ENCODE results near the gene WBP11.

DNA sequence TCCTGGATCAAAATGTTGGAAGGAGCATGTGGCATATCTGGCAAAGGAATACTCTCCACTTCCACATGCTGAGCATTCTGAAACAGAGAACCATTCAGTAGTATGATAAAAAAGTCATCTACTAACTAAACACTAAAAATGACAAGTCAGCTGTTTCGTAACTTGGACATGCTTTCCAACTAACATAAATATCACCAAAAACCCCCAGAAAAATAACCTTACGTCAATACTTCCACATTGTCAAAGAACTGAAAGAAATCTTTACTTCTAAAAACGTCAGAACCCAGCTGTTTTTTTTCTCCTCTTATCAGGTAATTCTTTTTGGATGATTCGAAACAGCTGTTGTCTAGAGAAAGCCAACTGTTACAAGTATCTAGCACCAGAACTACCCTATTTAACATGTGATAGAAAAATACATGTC lies 8.2 kb downstream of the WBP11 start:
- TF ChIP-seq, protein P1, sequence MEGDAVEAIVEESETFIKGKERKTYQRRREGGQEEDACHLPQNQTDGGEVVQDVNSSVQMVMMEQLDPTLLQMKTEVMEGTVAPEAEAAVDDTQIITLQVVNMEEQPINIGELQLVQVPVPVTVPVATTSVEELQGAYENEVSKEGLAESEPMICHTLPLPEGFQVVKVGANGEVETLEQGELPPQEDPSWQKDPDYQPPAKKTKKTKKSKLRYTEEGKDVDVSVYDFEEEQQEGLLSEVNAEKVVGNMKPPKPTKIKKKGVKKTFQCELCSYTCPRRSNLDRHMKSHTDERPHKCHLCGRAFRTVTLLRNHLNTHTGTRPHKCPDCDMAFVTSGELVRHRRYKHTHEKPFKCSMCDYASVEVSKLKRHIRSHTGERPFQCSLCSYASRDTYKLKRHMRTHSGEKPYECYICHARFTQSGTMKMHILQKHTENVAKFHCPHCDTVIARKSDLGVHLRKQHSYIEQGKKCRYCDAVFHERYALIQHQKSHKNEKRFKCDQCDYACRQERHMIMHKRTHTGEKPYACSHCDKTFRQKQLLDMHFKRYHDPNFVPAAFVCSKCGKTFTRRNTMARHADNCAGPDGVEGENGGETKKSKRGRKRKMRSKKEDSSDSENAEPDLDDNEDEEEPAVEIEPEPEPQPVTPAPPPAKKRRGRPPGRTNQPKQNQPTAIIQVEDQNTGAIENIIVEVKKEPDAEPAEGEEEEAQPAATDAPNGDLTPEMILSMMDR (IDR thresholded peaks at IDR 0.05), result no peak
- TF ChIP-seq POLR2A (IDR thresholded peaks at IDR 0.05), result no peak

All from uterus (tissue), 2 donors.